Chondrocyte (in vitro differentiated cells): ENCODE data around the gene SRGN. TPM values are rescaled to one million over a fixed set of nuclear protein-coding genes. Genes with fewer than 3 reads are reported as not detected.

Source experiments
- DNase-seq: peaks from one replicate; pipeline ENCODE4 v3.0.0; 2021; ENCODE audit warnings: mixed read lengths, low spot score
- H3K27ac Mint-ChIP-seq: one replicate; pipeline ENCODE4 v1.8.0; 2021; ENCODE audit warnings: mild to moderate bottlenecking, moderate library complexity, mixed read lengths; ENCODE audit not compliant: unreplicated experiment
- H3K27me3 Mint-ChIP-seq: 2 replicates; pipeline ENCODE4 v1.8.0; 2021; ENCODE audit warnings: low read depth, mixed read lengths
- H3K36me3 Mint-ChIP-seq: 2 replicates; pipeline ENCODE4 v1.8.0; 2021; ENCODE audit warnings: low read depth, mixed read lengths
- H3K4me1 Mint-ChIP-seq: 2 replicates; pipeline ENCODE4 v1.8.0; 2021; ENCODE audit warnings: low read depth, mild to moderate bottlenecking, mixed read lengths
- H3K4me3 Mint-ChIP-seq: one replicate; pipeline ENCODE4 v1.8.0; 2021; ENCODE audit warnings: mild to moderate bottlenecking, moderate library complexity, mixed read lengths; ENCODE audit not compliant: unreplicated experiment
- H3K9me3 Mint-ChIP-seq: 2 replicates; pipeline ENCODE4 v1.8.0; 2021; ENCODE audit warnings: low read depth, mixed read lengths
- CTCF ChIP-seq: fragments of 200-600 bp; sonication (generic); IDR thresholded peaks from 2 replicates; pipeline ENCODE4 v1.5.0; 2021; ENCODE audit warnings: antibody characterized with exemption, mild to moderate bottlenecking, moderate library complexity
- total RNA-seq: library from RNA; stranded (reverse); gene quantifications from 3 replicates; pipeline ENCODE4 v1.2.1, GENCODE V29; 2021

The SRGN gene
- total RNA-seq, 1 donor from 2014 or later: 16.0 TPM

GRCh38 chr10:69074532-69074931 lies 13.4 kb upstream of the SRGN start:
- Mint-ChIP-seq H3K27me3 (no peaks in the 10 kb centered on the region), H3K4me3 (no peak overlapping the region), H3K27ac (no peak overlapping the region), H3K4me1 (no peaks in the 10 kb centered on the region), H3K9me3 (no peaks in the 10 kb centered on the region), H3K36me3 (no peaks in the 10 kb centered on the region)
- no peak for TF ChIP-seq CTCF
- no peak for DNase-seq

- Mint-ChIP-seq H3K4me1 (no peaks in the 10 kb centered on the region), H3K27me3 (no peaks in the 10 kb centered on the region), H3K4me3 (no peak overlapping the region), H3K36me3 (no peaks in the 10 kb centered on the region), H3K27ac (no peak overlapping the region), H3K9me3 (no peaks in the 10 kb centered on the region)
- no peak for DNase-seq
- no peak for TF ChIP-seq CTCF
Measured at GRCh38 chr10:69075431-69075830, 12.5 kb upstream of the SRGN start.

GRCh38 chr10:69078311-69078710 lies 9.6 kb upstream of the SRGN start:
- H3K36me3 Mint-ChIP-seq: no peaks in the 10 kb centered on the region
- no peak for TF ChIP-seq CTCF
- no peaks in the 10 kb centered on the region for H3K27me3 Mint-ChIP-seq
- H3K4me3 Mint-ChIP-seq: no peak overlapping the region
- no peaks in the 10 kb centered on the region for H3K9me3 Mint-ChIP-seq
- no peak for DNase-seq
- H3K27ac Mint-ChIP-seq: no peak overlapping the region
- no peaks in the 10 kb centered on the region for H3K4me1 Mint-ChIP-seq

- no peak for TF ChIP-seq CTCF
- DNase-seq: no peak
- H3K9me3 Mint-ChIP-seq: no peaks in the 10 kb centered on the region
- H3K4me3 Mint-ChIP-seq: no peak overlapping the region
- H3K27ac Mint-ChIP-seq: no peak overlapping the region
- H3K36me3 Mint-ChIP-seq: no peaks in the 10 kb centered on the region
- no peaks in the 10 kb centered on the region for H3K4me1 Mint-ChIP-seq
- H3K27me3 Mint-ChIP-seq: no peaks in the 10 kb centered on the region
Measured at GRCh38 chr10:69080226-69080625, 7.7 kb upstream of the SRGN start.

- Mint-ChIP-seq H3K4me3 (no peak overlapping the region), H3K36me3 (no peaks in the 10 kb centered on the region), H3K9me3 (no peaks in the 10 kb centered on the region), H3K27me3 (no peaks in the 10 kb centered on the region), H3K4me1 (peaks cover 34% of the 10 kb centered on the region), H3K27ac (peak overlapping the region; percentile 1)
- TF ChIP-seq CTCF: no peak
- no peak for DNase-seq
Measured at GRCh38 chr10:69086001-69086509, 1.8 kb upstream of the SRGN start.
